Sigmoid colon (tissue), 4 donors: ENCODE data around the gene NEK4.

Experiments used
- CTCF ChIP-seq, 4 experiments: fragments of 450-650 bp in 3 of 4; fragments of 200-600 bp in 1 of 4; IDR thresholded peaks; one replicate each; pipeline ENCODE4 v1.5.1; 2016 to 2019; ENCODE audit warnings: antibody characterized with exemption in 4 of 4, mild to moderate bottlenecking in 3 of 4, moderate library complexity in 2 of 4
- EP300 ChIP-seq, 4 donors: sonication (generic); formaldehyde crosslinking; IDR thresholded peaks; one replicate each; pipeline ENCODE4 v1.6.1; 2017; ENCODE audit warnings: antibody characterized with exemption in 4 of 4
- POLR2A ChIP-seq, 2 donors: fragments of 450-650 bp; IDR thresholded peaks; one replicate each; pipeline ENCODE4 v1.6.1; 2016; ENCODE audit warnings: antibody characterized with exemption in 2 of 2, mild to moderate bottlenecking in 2 of 2, moderate library complexity in 2 of 2
- POLR2AphosphoS5 ChIP-seq, 4 donors: sonication (generic); formaldehyde crosslinking; IDR thresholded peaks; one replicate each; pipeline ENCODE4 v1.6.1; 2017; ENCODE audit warnings: antibody characterized with exemption in 4 of 4

- TF ChIP-seq CTCF (IDR thresholded peaks at IDR 0.05) = no peak
- no peak for TF ChIP-seq POLR2A (IDR thresholded peaks at IDR 0.05)
- no peak for TF ChIP-seq EP300 (IDR thresholded peaks at IDR 0.05)
- no peak for TF ChIP-seq POLR2AphosphoS5 (IDR thresholded peaks at IDR 0.05)
Observed at GRCh38 chr3:52809149-52809548, 38.4 kb upstream of the NEK4 start.
